NT2/D1 (cell line): ENCODE results near the gene PISD.

Experiments used
- SUZ12 ChIP-seq: IDR thresholded peaks from 2 replicates; pipeline ENCODE4 v1.6.1; 2011; ENCODE audit not compliant: insufficient read length, insufficient read depth; ENCODE audit errors: extremely low read depth
- YY1 ChIP-seq: IDR thresholded peaks from 2 replicates; pipeline ENCODE4 v1.6.1; 2011; ENCODE audit not compliant: insufficient read length, insufficient read depth

- TF ChIP-seq SUZ12 (no peak), YY1 (no peak)
Observed at GRCh38 chr22:31630331-31631329, 31.4 kb downstream of the PISD start.
